DOHH2 (cell line): ENCODE measurements around the gene PPP3CA.

ENCODE experiments used
- CTCF ChIP-seq: fragments of 200-600 bp; sonication (generic); IDR thresholded peaks from one replicate; pipeline ENCODE4 v1.5.1; 2014; ENCODE audit warnings: antibody characterized with exemption, mild to moderate bottlenecking, low read depth, low read length; ENCODE audit not compliant: poor library complexity, severe bottlenecking
- EZH2phosphoT487 ChIP-seq: fragments of 200-600 bp; sonication (generic); IDR thresholded peaks from 2 replicates; pipeline ENCODE4 v1.6.1; 2017; ENCODE audit warnings: borderline replicate concordance, mild to moderate bottlenecking, antibody characterized with exemption, low read length, moderate library complexity, mixed read lengths

GRCh38 chr4:100986360-100986868 lies 360.9 kb downstream of the PPP3CA start:
- TF ChIP-seq CTCF (no peak), EZH2phosphoT487 (no peak)
